RPMI8226 (cell line): ENCODE results near the gene RAB39B.

Source experiments
- DNase-seq: peaks from one replicate; pipeline ENCODE4 v3.0.0-alpha.2; 2015

RAB39B gene

GRCh38 chrX:155215443-155216178 is 48.7 kb downstream of the RAB39B start:
- DNase-seq, result peak; percentile 3

- no peak for DNase-seq
Observed at GRCh38 chrX:155213731-155214130, 50.6 kb downstream of the RAB39B start.

- DNase-seq, result no peak
Observed at GRCh38 chrX:155211208-155211607, 53.1 kb downstream of the RAB39B start.
